HCT116 (cell line): Measurements from ENCODE around the gene DEFB123. TPM values are rescaled to one million over a fixed set of nuclear protein-coding genes. Genes with fewer than 3 reads are reported as not detected.

Source experiments
- ATAC-seq: fragments of 200-7000 bp; cut with Tn5 transposase; 2 replicates; pipeline ENCODE4 v1.9.1; 2020; ENCODE audit warnings: mild to moderate bottlenecking, moderate library complexity
- BruUV-seq: library from RNA; stranded (reverse); fragments of 400-500 nt; replicated peaks from 2 replicates; lab custom pipeline; 2021; lab: Mats Ljungman, UMichigan
- CTCF ChIA-PET: fragments of 300-600 bp; sonication (Branson Sonifier 250); formaldehyde crosslinking; loops from one replicate; lab custom pipeline; 2021; ENCODE audit warnings: antibody characterized with exemption; lab: Charles Lee
- POLR2A ChIA-PET: fragments of 300-600, 350-600 bp; sonication (Branson Sonifier 250); formaldehyde crosslinking; loops from one replicate; lab custom pipeline; 2021; ENCODE audit warnings: antibody characterized with exemption; lab: Charles Lee
- RAD21 ChIA-PET, 2 experiments: fragments of 300-600 bp; sonication (Branson Sonifier 250); formaldehyde crosslinking; loops; one replicate each; lab custom pipeline; 2023; ENCODE audit warnings: low total read pairs in 2 of 2; ENCODE audit not compliant: uncharacterized antibody in 2 of 2, unreplicated experiment in 2 of 2, low non-redundant PET in 1 of 2; lab: Charles Lee
- DNase-seq: peaks from one replicate; pipeline ENCODE4 v3.0.0-alpha.2; 2010; ENCODE audit warnings: low read depth, low spot score
- H2AFZ ChIP-seq: fragments of 200-600 bp; shearing (Covaris generic), sonication (generic); 2 replicates; pipeline ENCODE4 v1.6.1; 2017; ENCODE audit warnings: low read depth, mixed run types, mixed read lengths, antibody characterized with exemption, low read length; ENCODE audit not compliant: poor library complexity, severe bottlenecking
- H3K27ac ChIP-seq: 2 replicates; pipeline ENCODE4 v1.5.1; 2012; ENCODE audit warnings: low read depth, low read length
- H3K27me3 ChIP-seq: fragments of 200-600 bp; sonication (generic); 2 replicates; pipeline ENCODE4 v1.6.1; 2016; ENCODE audit warnings: mixed run types, low read length, mixed read lengths; ENCODE audit not compliant: insufficient read depth
- H3K36me3 ChIP-seq, 2 experiments: fragments of 200-500 bp in 1 of 2; fragments of 200-600 bp in 1 of 2; sonication (Bioruptor generic) in 1 of 2; sonication (generic) in 1 of 2; 2 replicates each; pipeline versions ENCODE4 v1.5.1 to v1.6.1; 2014 to 2016; ENCODE audit warnings: low read length in 2 of 2, inconsistent platforms in 1 of 2, mixed read lengths in 1 of 2, mixed run types in 1 of 2; ENCODE audit not compliant: insufficient read depth in 2 of 2, control insufficient read depth in 1 of 2
- H3K4me1 ChIP-seq, 2 experiments: fragments of 200-600 bp in 1 of 2; sonication (generic) in 1 of 2; 2 replicates each; pipeline versions ENCODE4 v1.5.1 to v1.6.1; 2012 to 2017; ENCODE audit warnings: low read length in 2 of 2, inconsistent platforms in 1 of 2, mild to moderate bottlenecking in 1 of 2, mixed read lengths in 1 of 2, mixed run types in 1 of 2, moderate library complexity in 1 of 2; ENCODE audit not compliant: insufficient read depth in 2 of 2, control insufficient read depth in 1 of 2
- H3K4me2 ChIP-seq: fragments of 200-600 bp; sonication (generic); 2 replicates; pipeline ENCODE4 v1.6.1; 2017; ENCODE audit warnings: mixed run types, low read length, mixed read lengths
- H3K4me3 ChIP-seq, 2 experiments: fragments of 200-600 bp in 1 of 2; sonication (generic) in 1 of 2; replicated peaks in 1 of 2; 2 replicates each; pipeline ENCODE4 v1.5.1; 2011 to 2016; ENCODE audit warnings: low read length in 2 of 2, control low read depth in 1 of 2, low read depth in 1 of 2, mild to moderate bottlenecking in 1 of 2, mixed read lengths in 1 of 2, mixed run types in 1 of 2
- H3K79me2 ChIP-seq: fragments of 200-600 bp; sonication (generic); 2 replicates; pipeline ENCODE4 v1.6.1; 2017; ENCODE audit warnings: mild to moderate bottlenecking, mixed run types, low read length, moderate library complexity, mixed read lengths; ENCODE audit not compliant: insufficient read depth
- H3K9ac ChIP-seq: fragments of 200-600 bp; sonication (generic); 2 replicates; pipeline ENCODE4 v1.6.1; 2016; ENCODE audit warnings: low read length, mixed read lengths
- H3K9me2 ChIP-seq: fragments of 200-600 bp; sonication (generic), shearing (Covaris generic); 2 replicates; pipeline ENCODE4 v1.6.1; 2017; ENCODE audit warnings: mixed run types, mild to moderate bottlenecking, moderate library complexity; ENCODE audit not compliant: insufficient read depth
- H3K9me3 ChIP-seq, 2 experiments: fragments of 200-500 bp in 1 of 2; fragments of 200-600 bp in 1 of 2; sonication (Bioruptor generic) in 1 of 2; sonication (generic) in 1 of 2; 2 replicates each; pipeline ENCODE4 v1.6.1; 2014 to 2017; ENCODE audit warnings: low read length in 2 of 2, mixed read lengths in 2 of 2, inconsistent platforms in 1 of 2, low read depth in 1 of 2, mild to moderate bottlenecking in 1 of 2, mixed run types in 1 of 2, moderate library complexity in 1 of 2; ENCODE audit not compliant: control insufficient read depth in 1 of 2, insufficient read depth in 1 of 2
- H4K20me1 ChIP-seq: fragments of 200-600 bp; sonication (generic), shearing (Covaris generic); 2 replicates; pipeline ENCODE4 v1.6.1; 2017; ENCODE audit warnings: mixed run types, mild to moderate bottlenecking, moderate library complexity; ENCODE audit not compliant: insufficient read depth
- ATF3 ChIP-seq: IDR thresholded peaks from 2 replicates; pipeline ENCODE4 v1.6.1; 2012
- CBX3 ChIP-seq: IDR thresholded peaks from 2 replicates; pipeline ENCODE4 v1.6.1; 2012; ENCODE audit warnings: low read depth
- CTCF ChIP-seq, 3 experiments: fragments of 200-600 bp in 1 of 3; sonication (generic) in 1 of 3; IDR thresholded peaks in 2 of 3; conservative IDR thresholded peaks in 1 of 3; 2 replicates each; pipeline ENCODE4 v1.5.1; 2012 to 2017; ENCODE audit warnings: low read depth in 2 of 3, low read length in 2 of 3, antibody characterized with exemption in 1 of 3, borderline replicate concordance in 1 of 3, control low read depth in 1 of 3, mild to moderate bottlenecking in 1 of 3, mixed read lengths in 1 of 3, mixed run types in 1 of 3, moderate library complexity in 1 of 3; ENCODE audit not compliant: insufficient read depth in 1 of 3
- ELF1 ChIP-seq: IDR thresholded peaks from 2 replicates; pipeline ENCODE4 v1.6.1; 2012; ENCODE audit warnings: low read depth, borderline replicate concordance
- EZH2 ChIP-seq: fragments of 200-600 bp; sonication (generic); IDR thresholded peaks from 2 replicates; pipeline ENCODE4 v1.6.1; 2017; ENCODE audit warnings: antibody characterized with exemption, mixed run types
- EZH2phosphoT487 ChIP-seq: fragments of 200-600 bp; IDR thresholded peaks from 2 replicates; pipeline ENCODE4 v1.6.1; 2018; ENCODE audit warnings: antibody characterized with exemption, borderline replicate concordance
- FOSL1 ChIP-seq: IDR thresholded peaks from 2 replicates; pipeline ENCODE4 v1.6.1; 2012; ENCODE audit warnings: low read depth
- MAX ChIP-seq: IDR thresholded peaks from 2 replicates; pipeline ENCODE4 v1.6.1; 2012
- POLR2AphosphoS5 ChIP-seq: IDR thresholded peaks from 2 replicates; pipeline ENCODE4 v1.6.1; 2011; ENCODE audit warnings: mild to moderate bottlenecking, low read depth, low read length, moderate library complexity
- RAD21 ChIP-seq: IDR thresholded peaks from 2 replicates; pipeline ENCODE4 v1.6.1; 2012; ENCODE audit warnings: low read depth, mild to moderate bottlenecking
- REST ChIP-seq: IDR thresholded peaks from 2 replicates; pipeline ENCODE4 v1.6.1; 2012; ENCODE audit warnings: low read depth
- SP1 ChIP-seq: IDR thresholded peaks from 2 replicates; pipeline ENCODE4 v1.6.1; 2012; ENCODE audit warnings: low read depth
- TCF7L2 ChIP-seq: IDR thresholded peaks from 2 replicates; pipeline ENCODE4 v1.7.0; 2011; ENCODE audit warnings: borderline replicate concordance, inconsistent platforms; ENCODE audit not compliant: insufficient read depth, insufficient read length; ENCODE audit errors: extremely low read depth
- YY1 ChIP-seq: IDR thresholded peaks from 2 replicates; pipeline ENCODE4 v1.6.1; 2011; ENCODE audit warnings: low read length, low read depth, moderate library complexity, mild to moderate bottlenecking; ENCODE audit not compliant: insufficient replicate concordance; ENCODE audit errors: extremely low read depth
- ZBTB33 ChIP-seq: IDR thresholded peaks from 2 replicates; pipeline ENCODE4 v1.6.1; 2011; ENCODE audit warnings: mild to moderate bottlenecking, low read length, moderate library complexity; ENCODE audit not compliant: insufficient replicate concordance; ENCODE audit errors: extremely low read depth
- ZFX ChIP-seq: fragments of 450-650 bp; IDR thresholded peaks from 2 replicates; pipeline ENCODE4 v1.6.1; 2017
- ZNF274 ChIP-seq: fragments of 200-500 bp; sonication (Bioruptor generic); IDR thresholded peaks from 2 replicates; pipeline ENCODE4 v1.6.1; 2014; ENCODE audit warnings: mild to moderate bottlenecking, low read depth, low read length, inconsistent platforms
- intact Hi-C: fragments of 100-400 bp; cut with micrococcal nuclease; formaldehyde crosslinking; loops from 2 replicates; pipeline ENCODE4 v1.10.0; 2022
- total RNA-seq: library from RNA; stranded (reverse); gene quantifications from one replicate; pipeline ENCODE4 v1.2.1, GENCODE V29; 2021; ENCODE audit not compliant: unreplicated experiment

DEFB123 gene
- total RNA-seq, 1 experiment from 2014 or later, result not detected

- no peaks in the 10 kb centered on the region for H3K27me3 ChIP-seq
- DNase-seq (no peak), ATAC-seq (no peak)
- H3K9me3 ChIP-seq, result no peaks in the 10 kb centered on the region
- H3K4me2 ChIP-seq, result no peak overlapping the region
- no peaks in the 10 kb centered on the region for H3K79me2 ChIP-seq
- no peak overlapping the region for H3K27ac ChIP-seq
- BruUV-seq, result no TSS peak
- H3K9ac ChIP-seq, result no peak overlapping the region
- no peaks in the 10 kb centered on the region for H3K4me1 ChIP-seq
- intact Hi-C loops, result no loop called here
- no peak overlapping the region for H3K4me3 ChIP-seq
- no peak for TF ChIP-seq CTCF (IDR thresholded peaks at IDR 0.05 in 2 of 3, conservative IDR thresholded peaks at IDR 0.05 in 1 of 3; ENCODE audit: borderline replicate concordance in 1 of 3, insufficient read depth in 1 of 3, low read depth in 2 of 3, low read length in 2 of 3)
- no peak for TF ChIP-seq CBX3
- no peak for TF ChIP-seq ZNF274
- TF ChIP-seq MAX, result no peak
- TF ChIP-seq SP1, result no peak
- no peak for TF ChIP-seq FOSL1
- no peak for TF ChIP-seq REST
- no peak for TF ChIP-seq EZH2
- TF ChIP-seq ELF1, result no peak
- TF ChIP-seq RAD21, result no peak
- no peak for TF ChIP-seq ZBTB33
- TF ChIP-seq EZH2phosphoT487, result no peak
- no peak for TF ChIP-seq ZFX
- no peak for TF ChIP-seq POLR2AphosphoS5
- TF ChIP-seq TCF7L2, result no peak
- TF ChIP-seq ATF3, result no peak
- TF ChIP-seq YY1, result no peak
- no peaks in the 10 kb centered on the region for H3K9me2 ChIP-seq
- no peaks in the 10 kb centered on the region for H3K36me3 ChIP-seq
- ChIA-PET RAD21 (no interaction called here), POLR2A (no interaction called here), CTCF (no interaction called here)
- no peak overlapping the region for H2AFZ ChIP-seq
- H4K20me1 ChIP-seq, result no peaks in the 10 kb centered on the region
Measured at GRCh38 chr20:31475472-31476293, 35.3 kb downstream of the DEFB123 start.
